Cardiac septum (tissue), 1 donor: ENCODE measurements around the gene CSHL1. TPM values are rescaled to one million over a fixed set of nuclear protein-coding genes. Genes with fewer than 3 reads are reported as not detected.

Experiments
- DNase-seq: peaks from one replicate; pipeline ENCODE4 v3.0.0-alpha.2; 2020; ENCODE audit warnings: low spot score
- intact Hi-C: fragments of 100-400 bp; cut with DNase I; formaldehyde crosslinking; loops from one replicate; pipeline ENCODE4 v1.14.0; 2022
- total RNA-seq: library from RNA; stranded (reverse); fragmentation: NEBNext Ultra II Directional; extraction: Animal tissue kit (Norgen Biotek cat#: 25700); gene quantifications from one replicate; pipeline ENCODE4 v1.2.1, GENCODE V29; 2021
- donor health status: DM: no; HTN: no; CAD: no.

CSHL1 gene
- total RNA-seq, 1 donor from 2014 or later, result not detected

DNA sequence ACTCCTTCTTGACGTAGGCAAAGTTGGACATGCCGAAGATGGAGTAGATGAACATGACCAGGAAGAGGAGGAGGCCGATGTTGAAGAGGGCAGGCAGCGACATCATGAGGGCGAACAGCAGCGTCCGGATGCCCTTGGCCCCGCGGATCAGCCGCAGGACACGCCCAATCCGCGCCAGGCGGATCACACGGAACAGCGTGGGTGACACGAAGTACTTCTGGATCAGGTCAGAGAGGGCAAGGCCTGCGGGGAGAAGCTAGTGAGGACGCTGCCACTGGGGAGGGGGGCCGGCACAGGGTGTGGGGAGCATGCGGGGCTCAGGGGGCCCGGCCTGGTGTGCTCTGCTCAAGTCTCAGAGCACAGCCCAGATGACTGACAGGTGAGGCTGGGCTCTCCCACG, 30.7 kb upstream of the CSHL1 start:
- intact Hi-C loops, result no loop called here
- no peak for DNase-seq

- intact Hi-C loops, result no loop called here
- no peak for DNase-seq
Measured at GRCh38 chr17:63941162-63941561, 30.1 kb upstream of the CSHL1 start.

DNA sequence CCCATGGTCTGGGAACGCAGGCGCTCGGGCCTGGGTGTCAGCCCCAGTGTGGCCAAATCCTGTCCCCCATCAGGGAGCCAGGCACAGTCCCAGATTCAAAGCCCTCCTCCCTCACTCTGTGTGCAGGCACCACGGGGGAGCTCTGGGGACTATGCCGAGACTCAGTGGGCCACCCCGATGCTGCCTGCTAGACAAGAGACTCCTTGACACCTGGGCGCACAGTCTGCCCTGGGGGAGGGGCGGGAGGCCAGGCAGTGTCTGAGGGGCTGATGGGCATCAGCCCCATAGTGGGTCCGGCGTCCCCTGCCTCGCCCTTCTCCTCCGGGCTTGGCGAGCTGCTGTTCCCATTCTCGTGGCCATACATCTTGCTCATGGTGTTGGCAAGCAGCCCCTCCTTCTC, 29.5 kb upstream of the CSHL1 start:
- intact Hi-C loops, result no loop called here

DNA sequence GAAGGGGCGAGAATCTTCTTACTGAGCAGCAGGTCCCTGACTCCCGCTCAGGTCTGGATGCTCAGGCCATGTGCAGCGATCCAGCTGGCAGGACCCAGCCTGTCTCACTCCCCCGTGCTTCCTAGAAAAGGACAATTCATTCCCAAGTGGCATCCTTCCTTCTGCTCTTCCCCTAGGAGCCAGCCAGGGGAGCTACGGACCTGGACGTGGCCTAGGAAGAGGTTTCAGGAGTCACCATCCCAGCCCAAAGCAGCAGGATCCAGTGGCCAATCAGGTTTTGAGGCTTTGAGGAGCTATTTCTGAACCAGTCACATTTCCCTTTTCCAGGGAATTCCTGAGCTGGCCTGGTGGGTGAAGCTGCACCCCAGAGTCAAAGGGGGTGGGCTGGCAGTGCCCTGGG, 28.8 kb upstream of the CSHL1 start:
- intact Hi-C loops, result no loop called here
- no peak for DNase-seq

More for the DNA sequence above, 29.5 kb upstream of the CSHL1 start:
- no peak for DNase-seq

GRCh38 chr17:63939401-63939800, 28.3 kb upstream of the CSHL1 start:
- no peak for DNase-seq
- intact Hi-C loops, result no loop called here

GRCh38 chr17:63937920-63938319, 26.9 kb upstream of the CSHL1 start:
- intact Hi-C loops, result no loop called here
- DNase-seq, result no peak

- intact Hi-C loops, result no loop called here
- DNase-seq, result no peak
Measured at GRCh38 chr17:63937319-63937718, 26.3 kb upstream of the CSHL1 start.

DNA sequence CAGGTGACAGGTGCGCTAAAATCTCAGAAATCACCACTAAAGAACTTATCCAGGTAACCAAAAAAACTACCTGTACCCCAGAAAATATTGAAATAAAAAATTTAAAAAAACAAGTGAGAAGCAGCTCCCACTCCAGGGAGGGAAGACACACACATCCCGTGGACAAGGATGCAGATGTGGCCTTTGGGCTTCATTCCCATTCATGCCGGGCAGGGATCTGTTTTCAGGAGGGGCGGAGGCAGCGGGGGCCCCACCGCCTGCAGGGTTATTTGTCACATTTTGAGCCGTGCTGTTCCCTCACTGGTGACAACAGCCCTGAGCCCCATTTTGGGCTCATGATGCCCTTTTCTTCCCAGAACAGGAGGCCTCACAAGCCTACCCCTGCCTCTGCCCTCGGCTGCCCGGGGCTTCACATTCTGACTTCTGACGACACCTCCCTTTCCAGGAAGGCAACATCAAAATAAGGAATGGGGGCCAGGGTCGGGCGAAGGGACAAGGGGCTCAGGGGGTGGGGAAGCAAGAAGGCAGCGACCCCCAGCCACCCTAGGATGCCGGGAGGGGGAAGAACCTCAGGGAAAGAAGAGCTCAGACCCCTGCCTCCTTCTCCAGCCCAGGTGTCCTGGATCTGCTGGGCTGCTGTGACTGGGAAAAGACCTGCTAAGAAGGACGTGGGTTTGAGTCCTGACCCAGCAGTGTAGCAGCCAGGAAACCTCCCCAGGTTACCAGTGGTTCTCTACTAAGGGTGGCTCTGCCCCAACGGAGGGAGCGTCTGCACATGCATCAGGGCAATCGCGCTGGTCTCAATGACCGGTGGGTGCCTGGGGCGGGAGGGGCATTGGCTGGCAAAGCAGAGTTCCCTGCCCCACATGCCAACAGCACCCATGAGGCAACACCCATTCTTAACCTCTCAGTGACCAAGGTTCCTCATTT, 23.4 kb upstream of the CSHL1 start:
- no peak for DNase-seq
- intact Hi-C loops, result no loop called here

DNA sequence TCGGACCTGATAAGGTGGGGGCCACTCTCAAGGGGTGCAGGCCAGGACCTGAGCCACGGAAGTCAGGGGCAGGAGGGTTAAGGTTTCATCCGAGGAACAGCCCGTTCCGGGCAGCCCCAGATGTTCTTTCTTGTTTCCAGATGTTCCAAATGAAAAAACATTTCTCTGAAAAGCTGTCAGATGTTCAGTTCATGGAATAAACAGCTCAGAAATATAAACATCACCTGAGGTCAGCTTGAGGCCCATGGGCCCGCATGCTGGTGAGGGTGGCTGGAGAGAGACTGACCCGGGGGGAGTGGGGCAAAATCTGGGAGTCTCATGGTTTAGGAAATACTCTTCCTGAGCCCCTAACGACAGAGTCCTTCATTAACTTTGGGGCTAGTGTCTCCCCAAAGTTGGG, 22.5 kb upstream of the CSHL1 start:
- no peak for DNase-seq
- intact Hi-C loops, result no loop called here

- intact Hi-C loops, result no loop called here
- DNase-seq, result no peak
Measured at GRCh38 chr17:63932721-63933120, 21.7 kb upstream of the CSHL1 start.

GRCh38 chr17:63931981-63932561, 21.0 kb upstream of the CSHL1 start, which contains the start of gene CD79B:
CD79B (minus strand) TSS chr17:63932331; CDS start chr17:63932261, 70 bp downstream.
- intact Hi-C loops, result no loop called here
- DNase-seq, result no peak

DNA sequence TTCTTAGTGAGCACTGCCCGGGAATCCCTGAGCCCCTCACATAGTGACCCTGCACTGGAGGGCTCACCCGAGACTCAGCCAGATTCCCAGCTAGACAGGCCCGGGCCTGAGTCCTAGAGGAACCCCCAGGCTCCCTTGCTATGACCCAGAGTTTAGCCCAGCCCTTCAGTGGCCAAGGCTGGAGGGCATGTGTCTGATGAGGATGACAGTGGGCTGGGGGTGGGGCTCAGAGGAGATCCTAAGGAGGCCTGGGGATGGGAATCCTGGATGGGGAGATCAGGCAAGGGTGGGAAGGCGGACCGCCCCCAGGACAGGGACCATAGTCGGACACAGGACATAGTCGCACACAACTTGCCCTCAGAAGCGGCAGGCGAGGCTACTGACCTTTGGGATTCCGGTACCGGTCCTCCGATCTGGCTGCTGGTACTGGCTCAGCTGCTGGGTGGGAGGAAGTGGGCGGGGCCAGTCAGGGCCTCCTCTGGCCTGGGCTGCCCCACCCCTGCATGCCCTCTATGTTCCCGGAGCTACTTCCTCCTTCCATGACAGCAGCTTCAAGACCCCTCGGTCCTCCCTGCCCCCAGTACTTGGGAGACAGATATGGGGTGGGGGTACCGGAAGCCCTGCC, 20.0 kb upstream of the CSHL1 start:
- intact Hi-C loops, result no loop called here
- DNase-seq, result peak; percentile 85

DNA sequence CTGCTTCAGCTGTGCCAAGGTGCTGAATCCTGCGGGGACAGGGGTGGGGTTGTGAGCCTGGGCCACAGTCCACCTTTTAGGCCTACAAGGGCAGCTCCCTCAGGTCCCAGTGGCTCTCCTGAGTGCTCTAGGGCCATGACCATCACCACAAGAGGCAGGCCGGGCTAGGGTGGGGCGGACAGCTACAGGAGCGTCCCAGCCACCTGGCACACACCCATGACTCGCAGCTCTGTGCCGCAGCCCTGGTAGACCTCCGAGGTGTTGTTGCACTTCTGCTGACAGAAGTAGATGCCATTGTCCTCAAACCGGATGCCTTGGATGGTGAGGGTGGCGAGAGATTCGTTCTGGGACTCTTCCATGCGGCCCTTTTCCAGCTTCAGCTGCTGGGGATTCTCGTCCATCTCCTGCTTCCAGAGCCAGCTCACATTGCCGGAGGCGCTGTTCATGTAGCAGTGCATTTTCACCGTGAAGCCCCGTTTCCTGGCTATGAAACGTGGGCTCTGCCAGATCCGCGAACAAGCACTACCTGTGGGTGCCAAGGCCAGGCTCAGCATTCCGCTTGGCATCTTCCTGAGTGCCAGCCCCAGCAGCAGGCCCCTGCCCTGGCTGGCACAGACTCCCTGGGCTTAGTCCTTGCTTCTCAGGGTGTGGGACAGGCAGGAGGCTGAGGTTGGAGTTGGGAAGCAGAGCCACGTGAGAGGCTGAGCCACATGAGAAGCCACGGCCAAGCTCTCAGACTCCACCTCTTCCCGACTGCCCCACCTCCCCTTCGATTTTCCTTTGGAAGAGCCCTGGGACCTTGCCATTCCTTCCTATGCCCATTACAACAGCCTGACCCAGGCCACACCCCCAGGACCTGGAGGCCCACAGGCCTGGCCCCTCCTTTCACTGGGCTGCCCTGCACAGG, 19.1 kb upstream of the CSHL1 start:
- intact Hi-C loops, result loop anchor here (10.0 kb wide), 1 partner anchor 355 kb away; no protein-coding TSS in a partner anchor
- no peak for DNase-seq

DNA sequence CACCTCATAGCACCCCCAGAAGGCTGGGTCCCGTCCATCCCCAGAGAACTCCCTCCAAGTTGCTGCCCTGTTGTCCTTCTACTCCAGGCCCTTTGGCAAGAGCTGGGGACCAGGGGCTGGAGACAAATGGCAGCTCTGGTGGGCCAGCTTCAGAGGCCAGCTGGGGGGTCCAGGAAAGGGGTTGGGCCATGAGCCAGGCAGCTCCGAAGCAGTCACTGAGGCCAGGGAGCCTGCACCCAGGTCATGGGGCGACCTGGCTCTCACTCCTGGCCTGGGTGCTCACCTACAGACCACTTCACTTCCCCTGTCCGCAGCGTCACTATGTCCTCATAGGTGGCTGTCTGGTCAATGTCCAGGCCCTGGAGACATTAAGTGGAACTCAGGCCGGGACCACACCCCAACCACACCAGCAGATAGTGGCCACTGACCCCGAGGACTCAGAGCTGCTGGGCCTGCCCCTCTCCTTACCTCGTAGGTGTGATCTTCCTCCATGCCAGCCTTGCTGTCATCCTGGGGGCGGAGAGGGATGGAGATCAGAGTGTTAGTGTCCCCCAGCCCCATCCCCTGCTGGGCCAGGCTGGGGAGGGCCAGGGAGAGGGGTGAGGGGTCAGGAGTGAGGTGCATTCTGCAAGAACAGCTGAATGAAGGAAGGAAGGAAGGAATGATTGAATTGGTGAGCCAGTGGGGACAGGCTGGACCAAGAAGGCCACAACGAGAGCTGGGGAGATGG, 18.1 kb upstream of the CSHL1 start:
- intact Hi-C loops, result loop anchor here (10.0 kb wide), 1 partner anchor 356 kb away; no protein-coding TSS in a partner anchor
- no peak for DNase-seq

- DNase-seq, result no peak
- intact Hi-C loops, result loop anchor here (10.0 kb wide), 1 partner anchor 357 kb away; no protein-coding TSS in a partner anchor
Measured at GRCh38 chr17:63928172-63928666, 17.2 kb upstream of the CSHL1 start.

DNA sequence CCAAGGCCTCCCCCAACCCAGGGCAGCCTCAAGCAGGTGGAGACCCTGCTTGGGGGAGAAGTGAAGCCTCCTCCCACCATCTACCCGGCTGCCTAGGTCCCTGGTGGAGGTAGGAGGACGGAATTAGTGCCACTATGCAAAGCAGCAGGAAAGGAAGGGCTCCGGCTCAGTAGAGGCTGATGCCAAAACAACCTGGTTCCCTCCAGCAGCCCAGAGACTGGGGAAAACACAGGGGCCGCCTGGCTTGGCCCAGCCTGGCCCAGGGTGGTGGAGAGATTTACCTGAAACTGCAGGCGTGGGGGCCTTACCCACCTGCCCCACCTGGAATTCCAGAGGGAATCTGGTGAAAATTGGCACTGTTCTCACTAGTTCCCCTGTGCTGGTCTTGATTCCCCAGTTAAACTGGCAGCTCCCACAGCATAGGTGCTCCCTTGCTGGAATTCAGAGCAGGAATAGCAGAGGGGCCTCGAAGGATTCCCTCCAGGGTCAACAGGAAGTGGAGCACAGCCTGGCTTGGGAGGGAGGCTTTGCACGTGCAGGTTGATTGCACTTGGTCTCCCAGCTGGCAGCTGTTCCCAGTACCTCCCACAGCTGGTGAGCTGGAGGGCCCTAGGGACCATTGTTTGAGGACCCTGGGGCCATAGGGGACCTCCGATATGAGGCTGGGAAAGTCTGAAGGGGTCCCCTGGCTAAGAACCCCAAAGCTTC, 16.6 kb upstream of the CSHL1 start:
- DNase-seq, result no peak

DNA sequence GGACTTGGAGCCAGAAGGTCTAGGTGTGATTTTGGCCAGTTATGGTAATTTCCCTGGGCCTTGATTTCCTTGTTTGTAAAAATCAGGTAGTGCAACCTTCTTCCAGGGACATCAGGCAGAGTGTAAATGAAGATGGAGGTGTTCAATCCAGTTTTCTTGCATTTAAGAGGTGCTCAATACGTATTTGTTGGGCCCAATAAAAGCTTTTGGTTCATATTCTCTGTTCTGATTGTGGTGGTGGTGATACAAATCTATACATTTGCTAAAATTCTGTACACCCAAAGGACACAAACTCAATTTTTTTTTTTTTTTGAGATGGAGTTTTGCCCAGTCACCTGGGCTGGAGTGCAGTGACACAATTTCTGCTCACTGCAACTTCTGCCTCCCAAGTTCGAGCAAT, 15.1 kb upstream of the CSHL1 start:
- DNase-seq, result no peak
- intact Hi-C loops, result loop anchor here (10.0 kb wide), 1 partner anchor 359 kb away; no protein-coding TSS in a partner anchor

More for the DNA sequence above, 16.6 kb upstream of the CSHL1 start:
- intact Hi-C loops, result loop anchor here (10.0 kb wide), 1 partner anchor 357 kb away; no protein-coding TSS in a partner anchor

DNA sequence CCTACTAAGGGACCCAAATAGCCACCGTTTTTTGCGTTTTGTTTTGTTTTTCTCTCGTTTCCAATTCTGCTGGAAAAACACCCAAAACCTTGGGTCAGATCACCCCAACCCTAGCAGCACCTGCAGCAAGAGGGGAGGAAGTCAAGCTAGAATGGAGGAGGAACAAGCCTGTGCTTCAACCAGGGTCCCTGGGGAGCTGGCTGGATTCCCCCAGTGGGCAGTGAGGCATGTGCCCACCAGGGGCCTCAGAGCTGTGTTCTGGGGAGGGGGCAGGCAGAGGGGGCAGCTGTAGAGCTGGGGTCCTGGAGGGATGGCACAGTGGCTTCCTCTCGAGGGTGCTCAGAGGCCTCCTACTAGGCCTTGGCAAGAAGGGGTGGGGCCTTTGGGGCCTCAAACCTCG, 14.6 kb upstream of the CSHL1 start:
- no peak for DNase-seq
- intact Hi-C loops, result loop anchor here (10.0 kb wide), 1 partner anchor 359 kb away; no protein-coding TSS in a partner anchor
